GM12865 (cell line): ENCODE data around the gene MICAL2.

Experiments
- DNase-seq: peaks from one replicate; pipeline ENCODE4 v3.0.0; 2010; ENCODE audit warnings: low read depth
- H3K4me3 ChIP-seq: 2 replicates; pipeline ENCODE4 v1.5.1; 2011; ENCODE audit warnings: mild to moderate bottlenecking, low read depth, low read length, control low read depth
- CTCF ChIP-seq: IDR thresholded peaks from 2 replicates; pipeline ENCODE4 v1.5.1; 2011; ENCODE audit warnings: low read length, control low read depth, low read depth, inconsistent platforms; ENCODE audit not compliant: insufficient read depth; ENCODE audit errors: missing control alignments

Gene MICAL2

GRCh38 chr11:12117611-12118010, 7.2 kb downstream of the MICAL2 start:
- TF ChIP-seq CTCF = no peak
- H3K4me3 ChIP-seq = no peak overlapping the region

GRCh38 chr11:12118949-12119348, 8.6 kb downstream of the MICAL2 start:
- no peak for DNase-seq
- no peak for TF ChIP-seq CTCF
- no peak overlapping the region for H3K4me3 ChIP-seq

More at GRCh38 chr11:12117611-12118010, 7.2 kb downstream of the MICAL2 start:
- DNase-seq = no peak

- no peak for DNase-seq
- H3K4me3 ChIP-seq = no peak overlapping the region
- TF ChIP-seq CTCF = no peak
Observed at GRCh38 chr11:12119502-12119901, 9.1 kb downstream of the MICAL2 start.

- TF ChIP-seq CTCF = no peak
- DNase-seq = no peak
- H3K4me3 ChIP-seq = no peak overlapping the region
Observed at GRCh38 chr11:12120031-12121008, 9.9 kb downstream of the MICAL2 start.

- TF ChIP-seq CTCF = no peak
- no peak overlapping the region for H3K4me3 ChIP-seq
- no peak for DNase-seq
Observed at GRCh38 chr11:12121011-12121410, 10.6 kb downstream of the MICAL2 start.

GRCh38 chr11:12121517-12121916, 11.1 kb downstream of the MICAL2 start:
- no peak for TF ChIP-seq CTCF
- no peak for DNase-seq
- no peak overlapping the region for H3K4me3 ChIP-seq
